NCI-H2196 treated with DMSO at 0.1 percent for 48 hours (cell line): Measurements from ENCODE around the gene BDKRB1.

Source experiments
- DNase-seq: peaks from one replicate; lab custom pipeline; 2025; ENCODE audit not compliant: unreplicated experiment; lab: John Stamatoyannopoulos, UW

Gene BDKRB1

GRCh38 chr14:96255501-96256366, at the start of gene BDKRB1:
Gene BDKRB1, plus strand, starts transcription at chr14:96256210. Its CDS starts 7,473 bp downstream, at chr14:96263683.
- DNase-seq, result no peak

DNA sequence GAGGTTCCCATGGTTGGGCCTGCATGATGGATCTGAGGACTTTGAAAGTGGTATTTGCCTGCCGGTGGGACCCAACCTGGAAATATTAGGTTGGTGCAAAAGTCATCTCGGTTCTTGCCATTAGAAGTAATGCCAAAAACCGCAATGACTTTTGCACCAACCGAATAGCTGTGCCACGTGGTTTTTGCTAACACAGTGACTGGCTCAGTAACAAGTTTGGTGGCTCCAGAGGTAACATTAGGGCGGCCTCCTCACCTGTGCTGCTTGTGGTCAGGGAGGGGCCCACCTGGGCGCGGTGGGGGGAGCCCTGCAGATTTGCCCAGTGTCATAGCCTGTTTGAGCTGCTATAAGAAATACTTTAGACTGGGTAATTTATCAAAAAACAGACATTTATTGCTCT, 49.5 kb upstream of the BDKRB1 start:
- no peak for DNase-seq

GRCh38 chr14:96207686-96208085, 48.3 kb upstream of the BDKRB1 start:
- DNase-seq, result no peak

- DNase-seq, result no peak
Observed at GRCh38 chr14:96208739-96209138, 47.3 kb upstream of the BDKRB1 start.

DNA sequence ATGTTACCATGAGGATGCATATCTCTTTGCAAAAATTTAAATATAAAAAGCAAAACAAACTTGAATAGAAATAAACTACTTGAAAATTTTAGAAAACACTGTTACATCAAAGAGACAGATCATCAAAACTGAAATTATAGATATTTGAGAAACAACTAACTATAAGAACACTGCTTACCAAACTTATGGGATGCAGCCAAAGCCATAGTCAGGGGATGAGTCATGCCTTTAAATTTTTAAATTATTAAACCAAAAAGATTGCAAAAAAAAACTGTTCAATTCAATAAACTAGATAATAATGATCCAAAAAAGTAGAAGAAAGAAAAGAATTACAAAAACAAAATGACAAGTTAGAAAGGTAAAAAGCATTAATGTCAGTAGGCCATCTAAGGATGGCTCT, 43.9 kb upstream of the BDKRB1 start:
- no peak for DNase-seq

- no peak for DNase-seq
Observed at GRCh38 chr14:96212896-96213295, 43.1 kb upstream of the BDKRB1 start.

DNA sequence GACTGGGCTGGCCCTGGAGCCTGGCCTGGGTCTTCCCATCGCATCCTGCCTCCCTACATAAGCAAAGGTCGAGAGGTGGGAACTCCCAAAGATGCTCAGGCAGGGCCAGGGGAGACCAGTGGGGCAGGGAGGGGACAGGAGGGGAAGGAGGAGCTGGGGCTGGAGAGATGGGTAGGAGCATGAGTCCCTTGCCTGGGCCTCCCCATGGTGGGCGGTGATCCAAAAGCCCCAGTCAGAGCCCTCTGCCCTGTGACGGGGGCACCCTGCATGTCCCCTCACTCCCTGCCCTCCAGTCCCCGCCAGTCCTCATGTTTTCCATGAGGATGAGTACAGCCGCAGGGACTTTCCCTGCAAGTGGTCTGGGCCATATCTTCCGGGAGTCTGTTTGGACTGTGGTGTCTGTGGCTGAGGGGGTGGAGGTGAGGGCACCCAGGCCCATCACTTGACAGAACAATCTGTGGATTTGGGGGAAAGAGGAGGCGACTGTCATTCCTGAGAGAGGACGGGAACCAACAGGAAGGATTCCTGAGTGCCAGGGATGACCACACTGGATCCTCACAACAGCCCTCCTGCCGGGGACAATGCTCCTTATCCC, 42.0 kb upstream of the BDKRB1 start:
- no peak for DNase-seq

DNA sequence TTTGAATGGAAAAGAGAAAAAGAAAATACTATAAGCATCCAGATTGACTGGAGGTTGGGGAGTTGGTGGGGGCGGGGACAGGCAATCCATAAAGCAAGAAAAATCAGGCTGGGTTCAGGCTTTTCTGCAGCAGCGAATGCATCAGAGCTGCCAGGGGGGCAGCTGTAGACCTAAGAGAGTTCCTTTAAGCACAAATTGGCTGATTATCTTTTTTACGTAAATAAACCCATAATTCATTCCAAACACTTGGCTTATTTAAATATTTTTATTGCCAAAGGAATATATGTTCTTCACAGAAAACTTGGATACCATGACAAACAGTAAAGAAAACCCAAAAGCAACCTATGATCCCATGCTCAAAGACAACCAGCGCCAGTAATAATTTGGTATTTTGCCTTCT, 41.2 kb upstream of the BDKRB1 start:
- DNase-seq, result no peak

GRCh38 chr14:96215452-96216244, 40.4 kb upstream of the BDKRB1 start:
- DNase-seq, result no peak

- no peak for DNase-seq
Observed at GRCh38 chr14:96216627-96217026, 39.4 kb upstream of the BDKRB1 start.

GRCh38 chr14:96217376-96217913, 38.6 kb upstream of the BDKRB1 start:
- DNase-seq, result no peak

DNA sequence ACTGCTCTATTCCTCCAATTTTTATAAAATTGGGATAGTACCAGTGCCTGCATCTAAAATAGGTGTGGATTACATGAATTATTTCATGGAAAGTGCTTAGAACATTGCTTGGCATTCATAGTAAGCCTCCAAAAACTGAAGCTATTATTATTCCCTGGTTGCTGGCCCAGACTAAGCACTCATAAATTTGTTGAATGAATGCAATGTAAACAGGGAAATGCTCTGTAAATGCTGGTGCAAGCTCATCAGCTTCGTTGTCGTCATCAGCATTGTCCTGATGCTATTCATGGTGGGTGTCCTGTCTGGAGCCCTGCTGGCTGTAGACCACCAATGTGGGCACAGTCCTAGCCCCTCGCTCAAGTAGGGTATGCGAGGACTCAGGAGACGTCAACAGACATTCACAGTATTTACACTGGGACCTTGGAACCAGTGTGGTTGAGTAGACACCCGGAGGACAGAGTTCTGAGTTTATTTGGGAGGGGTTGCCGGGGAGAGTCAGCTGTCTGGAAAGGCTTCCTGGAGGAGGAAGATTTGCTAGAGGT, 34.8 kb upstream of the BDKRB1 start:
- DNase-seq, result no peak

GRCh38 chr14:96221841-96222240, 34.2 kb upstream of the BDKRB1 start:
- DNase-seq, result no peak

GRCh38 chr14:96224480-96225096, 31.4 kb upstream of the BDKRB1 start:
- DNase-seq, result no peak

- no peak for DNase-seq
Observed at GRCh38 chr14:96225213-96225612, 30.8 kb upstream of the BDKRB1 start.

DNA sequence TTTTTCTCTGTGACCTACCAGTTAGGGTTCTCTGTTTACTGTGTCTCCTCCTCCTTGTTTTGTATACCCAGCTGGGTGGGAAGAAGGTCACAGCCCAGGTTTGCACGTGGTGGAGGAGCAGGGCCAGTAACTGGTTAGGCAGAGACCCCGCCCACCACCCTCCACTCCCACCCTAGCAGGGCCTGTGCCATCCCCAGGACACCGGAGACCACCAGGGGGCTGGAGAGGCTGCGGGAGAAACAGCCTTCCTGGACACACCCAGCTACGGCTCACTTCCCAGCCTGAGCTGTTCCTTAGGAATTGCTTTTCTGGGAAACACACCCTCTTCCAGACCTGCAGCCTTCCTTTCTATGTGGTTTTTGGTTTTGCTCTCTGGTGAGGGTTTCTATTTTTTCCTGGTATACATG, 30.3 kb upstream of the BDKRB1 start:
- no peak for DNase-seq

DNA sequence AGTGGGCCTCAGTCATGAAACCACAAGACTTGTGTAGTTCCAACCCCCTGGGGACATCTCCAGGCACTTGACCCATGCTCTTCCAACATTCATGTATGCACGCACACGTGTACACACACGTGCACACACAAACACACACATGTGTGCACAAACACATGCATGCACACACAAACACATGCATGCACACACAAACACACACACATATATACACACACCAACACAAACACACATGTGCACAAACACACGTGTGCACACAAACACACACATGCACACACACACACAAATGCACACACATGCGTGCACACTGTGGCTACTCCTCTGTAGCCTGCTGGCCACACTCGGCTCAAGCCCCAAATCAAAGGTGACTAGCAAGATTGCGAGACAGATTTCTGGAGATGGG, 28.6 kb upstream of the BDKRB1 start:
- DNase-seq, result no peak

DNA sequence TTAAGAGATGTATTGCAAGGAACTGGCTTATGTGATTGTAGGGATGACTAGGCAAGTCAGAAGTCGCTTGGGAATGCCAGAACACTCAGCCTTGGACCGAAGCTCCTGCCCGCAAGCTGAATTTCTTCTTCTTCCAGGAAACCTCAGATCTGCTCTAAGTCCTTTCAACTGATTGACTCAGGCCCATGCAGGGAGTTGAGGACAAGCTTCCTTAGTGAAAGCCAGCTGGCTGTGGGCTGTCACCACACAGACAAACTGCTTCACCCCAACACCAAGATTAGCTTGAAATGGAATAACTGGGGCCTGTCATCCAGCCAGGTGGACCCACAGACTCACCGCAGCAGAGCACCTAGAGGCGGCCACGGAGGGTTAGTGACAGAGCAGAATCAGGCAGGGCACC, 26.7 kb upstream of the BDKRB1 start:
- no peak for DNase-seq

- DNase-seq, result no peak
Observed at GRCh38 chr14:96231056-96231455, 25.0 kb upstream of the BDKRB1 start.

DNA sequence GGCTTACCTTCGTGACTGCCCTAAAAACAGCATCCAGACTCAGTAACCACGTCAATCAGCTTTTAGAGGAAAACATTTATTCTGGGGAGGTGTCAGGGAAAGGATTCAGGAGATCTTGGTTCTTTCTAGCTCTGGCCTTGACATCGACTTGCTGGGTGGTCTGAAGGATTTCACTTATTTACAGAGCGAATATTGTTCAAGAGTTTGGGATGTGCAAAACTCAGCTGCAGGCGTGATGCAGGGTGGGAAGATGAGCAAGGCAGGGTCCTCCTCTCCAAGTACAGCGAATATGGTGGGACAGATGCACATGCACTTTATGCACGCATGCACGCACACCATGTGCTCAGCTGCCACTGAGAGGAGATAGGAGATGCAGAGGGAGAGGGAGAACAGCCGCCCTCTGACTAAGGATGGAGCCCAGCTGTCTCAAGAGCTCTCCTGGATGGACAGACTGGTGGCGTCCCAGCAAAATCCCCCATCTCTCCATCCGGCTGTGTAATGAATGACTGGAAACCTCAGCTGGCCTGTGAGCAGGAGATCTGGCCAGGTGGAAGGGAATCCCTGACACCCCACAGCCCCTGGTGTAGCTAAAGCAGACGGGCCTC, 24.4 kb upstream of the BDKRB1 start:
- DNase-seq, result no peak
